Epithelial cell of proximal tubule (primary cell): ENCODE data around the gene CLSTN1. TPM values are rescaled to one million over a fixed set of nuclear protein-coding genes. Genes with fewer than 3 reads are reported as not detected.
"Not testable (repeated sequence)": the region's sequence is repeated elsewhere in the genome, so short reads cannot be mapped to it uniquely, and the experiment has no call there.

ENCODE experiments used
- DNase-seq: peaks from one replicate; pipeline ENCODE4 v3.0.0-alpha.2; 2011; ENCODE audit warnings: low read depth
- H3K4me3 ChIP-seq: 2 replicates; pipeline ENCODE4 v1.5.1; 2011; ENCODE audit warnings: low read depth, mild to moderate bottlenecking, low read length
- total RNA-seq: library from RNA; depleted of rRNA; stranded (reverse); fragments of >200 nt; gene quantifications from 2 replicates; pipeline ENCODE4 v1.2.3, GENCODE V29; 2015
- TF ChIP-seq, protein P1 (sequence below): conservative IDR thresholded peaks from 2 replicates; pipeline ENCODE4 v1.5.1; 2012; ENCODE audit warnings: low read depth, mild to moderate bottlenecking, low read length

The CLSTN1 gene
- total RNA-seq, 1 donor from 2014 or later: 87.5 TPM

DNA sequence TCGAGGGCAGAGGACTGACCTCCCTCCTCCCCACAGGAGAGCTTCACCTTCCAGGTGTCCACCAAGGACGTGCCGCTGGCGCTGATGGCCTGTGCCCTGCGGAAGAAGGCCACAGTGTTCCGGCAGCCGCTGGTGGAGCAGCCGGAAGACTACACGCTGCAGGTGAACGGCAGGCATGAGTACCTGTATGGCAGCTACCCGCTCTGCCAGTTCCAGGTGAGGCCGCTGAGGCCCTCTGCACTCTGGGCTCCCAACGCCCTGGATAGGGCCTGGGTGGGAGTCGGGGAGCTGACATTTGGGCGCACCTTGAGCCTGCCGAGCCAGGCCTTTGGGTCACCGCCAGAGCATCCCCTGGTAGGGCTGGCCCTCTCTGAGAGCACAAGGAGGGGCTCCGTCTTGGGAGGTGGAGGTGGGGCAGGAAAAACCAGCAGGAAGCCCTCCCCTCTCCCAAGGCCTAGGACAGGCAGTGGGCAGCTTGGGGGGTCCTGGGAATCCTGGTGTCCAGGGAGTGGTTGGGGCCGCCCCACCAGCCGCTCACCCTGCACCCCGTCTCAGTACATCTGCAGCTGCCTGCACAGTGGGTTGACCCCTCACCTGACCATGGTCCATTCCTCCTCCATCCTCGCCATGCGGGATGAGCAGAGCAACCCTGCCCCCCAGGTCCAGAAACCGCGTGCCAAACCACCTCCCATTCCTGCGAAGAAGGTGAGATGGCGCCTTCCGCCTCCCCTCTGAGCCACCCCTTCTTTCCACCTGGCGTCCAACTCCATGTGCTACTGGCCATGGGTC, 107.2 kb downstream of the CLSTN1 start:
- no peak for DNase-seq
- peak overlapping the region; percentile 26 for H3K4me3 ChIP-seq
- TF ChIP-seq, protein P1, sequence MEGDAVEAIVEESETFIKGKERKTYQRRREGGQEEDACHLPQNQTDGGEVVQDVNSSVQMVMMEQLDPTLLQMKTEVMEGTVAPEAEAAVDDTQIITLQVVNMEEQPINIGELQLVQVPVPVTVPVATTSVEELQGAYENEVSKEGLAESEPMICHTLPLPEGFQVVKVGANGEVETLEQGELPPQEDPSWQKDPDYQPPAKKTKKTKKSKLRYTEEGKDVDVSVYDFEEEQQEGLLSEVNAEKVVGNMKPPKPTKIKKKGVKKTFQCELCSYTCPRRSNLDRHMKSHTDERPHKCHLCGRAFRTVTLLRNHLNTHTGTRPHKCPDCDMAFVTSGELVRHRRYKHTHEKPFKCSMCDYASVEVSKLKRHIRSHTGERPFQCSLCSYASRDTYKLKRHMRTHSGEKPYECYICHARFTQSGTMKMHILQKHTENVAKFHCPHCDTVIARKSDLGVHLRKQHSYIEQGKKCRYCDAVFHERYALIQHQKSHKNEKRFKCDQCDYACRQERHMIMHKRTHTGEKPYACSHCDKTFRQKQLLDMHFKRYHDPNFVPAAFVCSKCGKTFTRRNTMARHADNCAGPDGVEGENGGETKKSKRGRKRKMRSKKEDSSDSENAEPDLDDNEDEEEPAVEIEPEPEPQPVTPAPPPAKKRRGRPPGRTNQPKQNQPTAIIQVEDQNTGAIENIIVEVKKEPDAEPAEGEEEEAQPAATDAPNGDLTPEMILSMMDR: no peak

DNA sequence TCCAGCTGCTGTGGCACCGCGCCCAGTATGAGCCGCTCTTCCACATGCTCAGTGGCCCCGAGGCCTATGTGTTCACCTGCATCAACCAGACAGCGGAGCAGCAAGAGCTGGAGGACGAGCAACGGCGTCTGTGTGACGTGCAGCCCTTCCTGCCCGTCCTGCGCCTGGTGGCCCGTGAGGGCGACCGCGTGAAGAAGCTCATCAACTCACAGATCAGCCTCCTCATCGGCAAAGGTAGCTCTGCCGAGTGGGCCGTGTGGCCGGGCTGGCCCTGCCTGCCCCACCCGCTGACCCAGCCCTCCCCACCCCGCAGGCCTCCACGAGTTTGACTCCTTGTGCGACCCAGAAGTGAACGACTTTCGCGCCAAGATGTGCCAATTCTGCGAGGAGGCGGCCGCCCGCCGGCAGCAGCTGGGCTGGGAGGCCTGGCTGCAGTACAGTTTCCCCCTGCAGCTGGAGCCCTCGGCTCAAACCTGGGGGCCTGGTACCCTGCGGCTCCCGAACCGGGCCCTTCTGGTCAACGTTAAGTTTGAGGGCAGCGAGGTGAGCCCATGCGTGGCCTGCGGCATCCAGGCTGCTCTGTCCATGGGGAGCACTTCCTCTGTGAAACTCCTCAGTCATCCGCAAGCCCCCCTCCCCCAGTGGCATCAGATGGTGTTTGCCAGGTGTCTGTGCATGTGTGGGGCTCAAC, 108.1 kb downstream of the CLSTN1 start:
- no peak overlapping the region for H3K4me3 ChIP-seq
- DNase-seq: no peak
- TF ChIP-seq, protein P1: no peak

DNA sequence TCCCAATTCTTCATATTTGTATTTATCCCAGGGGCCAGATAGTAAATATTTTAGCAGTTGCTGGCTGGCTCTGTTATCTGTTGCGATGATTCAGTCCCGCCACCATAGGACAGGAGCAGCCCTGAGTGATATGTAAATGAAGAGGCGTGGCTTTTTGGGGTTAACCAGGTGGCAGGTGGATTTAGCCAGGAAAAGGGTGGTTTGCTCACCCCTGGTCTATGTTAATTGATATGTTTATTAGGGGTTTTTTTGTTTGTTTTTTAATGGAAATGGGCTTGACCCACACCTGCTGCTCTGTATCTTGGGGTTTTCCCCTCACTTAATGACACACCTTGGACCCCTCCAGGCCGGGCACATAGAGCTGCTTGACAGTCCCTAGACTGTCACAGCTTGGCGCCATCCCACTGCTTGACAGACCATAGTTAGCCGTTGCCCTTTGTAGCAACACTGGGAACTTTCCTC, 109.5 kb downstream of the CLSTN1 start:
- no peak overlapping the region for H3K4me3 ChIP-seq
- DNase-seq: no peak
- TF ChIP-seq, protein P1: no peak

DNA sequence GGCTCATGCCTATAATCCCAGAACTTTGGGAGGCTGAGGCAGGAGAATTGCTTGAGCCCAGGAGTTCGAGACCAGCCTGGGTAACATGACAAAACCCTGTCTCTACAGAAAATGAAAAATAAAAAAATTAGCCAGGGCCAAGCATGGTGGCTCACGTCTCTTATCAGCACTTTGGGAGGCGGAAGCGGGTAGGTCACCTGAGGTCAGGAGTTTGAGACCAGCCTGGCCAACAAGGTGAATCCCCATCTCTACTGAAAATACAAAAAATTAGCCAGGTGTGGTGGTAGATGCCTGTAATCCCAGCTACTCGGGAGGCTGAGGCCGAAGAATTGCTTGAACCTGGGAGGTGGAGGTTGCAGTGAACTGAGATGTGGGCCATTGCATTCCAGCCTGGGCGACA, 111.0 kb downstream of the CLSTN1 start:
- not testable (repeated sequence) for DNase-seq, H3K4me3 ChIP-seq

DNA sequence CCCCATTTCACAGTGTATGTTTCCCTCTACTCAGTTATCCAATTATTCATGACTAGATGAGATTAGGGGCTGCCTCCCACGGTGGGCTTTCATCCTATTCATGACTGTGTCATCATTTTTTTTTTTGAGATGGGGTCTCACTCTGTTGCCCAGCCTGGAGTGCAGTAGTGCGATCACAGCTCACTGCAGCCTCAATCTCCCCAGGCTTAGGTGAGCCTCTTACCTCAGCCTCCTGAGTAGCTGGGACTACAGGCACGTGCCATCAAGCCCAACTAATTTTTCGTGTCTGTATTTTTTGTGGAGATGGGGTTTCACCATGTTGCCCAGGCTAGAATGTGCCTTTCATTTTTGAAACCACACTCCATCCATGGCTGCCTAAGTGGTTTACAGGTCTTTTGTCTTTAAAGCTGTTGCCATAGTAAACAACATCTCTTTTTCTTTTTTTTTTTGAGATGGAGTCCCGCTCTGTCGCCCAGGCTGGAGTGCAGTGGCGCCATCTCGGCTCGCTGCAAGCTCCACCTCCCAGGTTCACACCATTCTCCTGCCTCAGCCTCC, 112.2 kb downstream of the CLSTN1 start:
- no peak overlapping the region for H3K4me3 ChIP-seq
- TF ChIP-seq, protein P1: no peak
- no peak for DNase-seq

DNA sequence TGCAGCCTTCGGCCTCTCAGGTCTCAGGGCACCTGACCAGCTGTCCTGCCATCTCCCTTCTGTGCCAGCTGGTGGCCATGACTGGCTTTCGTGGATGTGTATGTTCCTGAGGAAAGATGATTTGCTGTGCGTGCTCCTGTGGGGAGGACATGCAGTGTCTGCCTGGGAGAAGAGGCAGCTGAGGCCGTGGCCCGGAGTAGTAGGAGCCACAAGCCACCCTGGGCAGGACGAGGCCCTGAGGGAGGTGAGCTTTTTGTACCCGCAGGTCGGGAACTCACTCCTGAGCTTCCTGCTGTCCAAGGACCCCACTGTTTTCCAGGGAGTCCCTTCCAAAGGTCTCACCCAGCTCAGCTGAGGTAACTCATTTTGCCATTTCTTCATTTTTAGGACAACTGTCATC, 113.7 kb downstream of the CLSTN1 start:
- no peak overlapping the region for H3K4me3 ChIP-seq
- DNase-seq: no peak
- TF ChIP-seq, protein P1: no peak

DNA sequence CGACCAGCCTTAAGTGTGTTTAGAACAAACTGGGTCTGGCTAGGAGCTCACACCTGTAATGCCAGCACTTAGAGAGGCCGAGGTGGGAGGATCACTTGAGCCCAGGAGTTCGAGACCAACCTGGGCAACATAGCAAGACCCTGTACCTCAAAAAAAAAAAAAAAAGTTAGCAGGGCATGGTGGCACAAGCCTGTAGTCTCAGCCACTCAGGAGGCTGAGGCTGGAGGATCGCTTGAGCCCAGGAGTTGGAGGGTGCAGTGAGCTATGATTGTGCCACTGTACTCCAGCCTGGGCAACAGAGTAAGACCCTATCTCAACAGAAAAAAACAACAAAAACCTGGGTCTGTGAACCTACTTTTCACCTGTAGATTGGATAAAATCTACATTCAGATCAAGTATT, 117.6 kb downstream of the CLSTN1 start:
- no peak overlapping the region for H3K4me3 ChIP-seq
- DNase-seq: no peak
- TF ChIP-seq, protein P1: no peak
